ENCODE measurements around the gene PAPPA2.

The PAPPA2 gene

GRCh38 chr1:176567190-176567794 is 104.3 kb downstream of the PAPPA2 start:
- peak; percentile 91 for DNase-seq (ENCODE audit: low read depth)
- TF ChIP-seq CTCF (IDR thresholded peaks at IDR 0.05; ENCODE audit: control insufficient read depth, extremely low read depth, insufficient read depth), result no peak
- no peak overlapping the region for H3K4me3 ChIP-seq (ENCODE audit: low read depth, low read length)

- no peak for DNase-seq (ENCODE audit: low read depth)
- H3K4me3 ChIP-seq (ENCODE audit: low read depth, low read length), result no peak overlapping the region
- TF ChIP-seq CTCF (IDR thresholded peaks at IDR 0.05; ENCODE audit: control insufficient read depth, extremely low read depth, insufficient read depth), result no peak
Measured at GRCh38 chr1:176568185-176568584, 105.2 kb downstream of the PAPPA2 start.

DNA sequence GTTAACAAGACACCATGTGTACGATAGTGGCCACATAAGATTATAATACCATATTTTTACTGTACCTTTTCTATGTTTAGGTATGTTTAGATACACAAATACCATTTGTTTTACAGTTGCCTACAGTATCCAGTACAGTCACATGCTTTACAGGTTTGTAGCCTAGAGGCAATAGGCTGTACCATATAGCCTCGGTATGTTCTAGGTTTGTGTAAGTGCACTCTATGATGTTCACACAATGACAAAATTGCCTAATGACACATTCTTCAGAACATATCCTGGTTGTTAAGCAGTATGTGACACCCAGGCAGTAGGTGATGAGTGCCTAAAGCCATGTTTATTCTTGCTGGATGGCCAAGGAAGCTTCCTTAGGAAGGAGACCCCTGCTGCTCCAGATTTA is 111.8 kb downstream of the PAPPA2 start:
- DNase-seq (ENCODE audit: low read depth), result no peak
- TF ChIP-seq CTCF (IDR thresholded peaks at IDR 0.05; ENCODE audit: control insufficient read depth, extremely low read depth, insufficient read depth), result no peak

DNA sequence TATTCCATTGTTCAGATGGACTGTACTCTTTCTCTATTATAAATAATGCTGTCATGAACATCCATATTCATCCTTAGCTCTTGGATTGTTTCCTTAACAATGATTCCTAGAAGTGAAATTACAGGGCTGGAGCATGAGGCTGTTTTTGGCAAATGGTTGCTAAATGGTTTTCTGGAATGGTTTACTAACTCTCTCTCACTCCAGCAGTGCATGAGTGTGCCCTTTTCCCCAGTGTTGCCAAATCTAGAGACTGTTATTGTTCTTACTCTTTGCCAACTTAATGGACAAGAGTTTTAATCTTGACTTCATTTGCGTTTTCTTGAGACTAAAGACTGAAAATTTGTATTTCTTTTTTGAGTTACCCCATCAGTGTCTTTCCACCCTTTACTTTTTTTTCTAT is 113.0 kb downstream of the PAPPA2 start:
- no peak for TF ChIP-seq CTCF (IDR thresholded peaks at IDR 0.05; ENCODE audit: control insufficient read depth, extremely low read depth, insufficient read depth)
- no peak overlapping the region for H3K4me3 ChIP-seq (ENCODE audit: low read depth, low read length)
- no peak for DNase-seq (ENCODE audit: low read depth)

More for the DNA sequence above, 111.8 kb downstream of the PAPPA2 start:
- H3K4me3 ChIP-seq (ENCODE audit: low read depth, low read length), result no peak overlapping the region

DNA sequence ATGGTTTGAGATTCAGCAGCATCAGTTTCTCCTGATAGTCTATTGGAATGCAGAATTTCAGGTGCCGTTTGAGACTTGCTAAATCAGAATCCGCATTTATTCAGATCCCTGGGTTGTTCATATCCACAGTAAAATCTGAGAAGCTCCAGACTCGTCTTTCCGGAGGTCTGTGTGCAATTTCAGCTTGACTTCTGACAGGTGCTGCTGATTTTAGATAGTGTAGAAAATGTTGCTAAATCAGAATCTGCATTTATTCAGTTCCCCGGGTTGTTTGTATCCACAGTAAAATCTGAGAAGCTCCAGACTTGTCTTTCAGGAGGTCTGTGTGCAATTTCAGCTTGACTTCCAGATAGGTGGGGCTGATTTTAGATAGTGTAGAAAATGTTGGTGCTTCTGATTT is 113.7 kb downstream of the PAPPA2 start:
- DNase-seq (ENCODE audit: low read depth), result no peak
- no peak overlapping the region for H3K4me3 ChIP-seq (ENCODE audit: low read depth, low read length)
- no peak for TF ChIP-seq CTCF (IDR thresholded peaks at IDR 0.05; ENCODE audit: control insufficient read depth, extremely low read depth, insufficient read depth)

GRCh38 chr1:176577646-176578197 is 114.7 kb downstream of the PAPPA2 start:
- DNase-seq (ENCODE audit: low read depth), result no peak
- no peak for TF ChIP-seq CTCF (IDR thresholded peaks at IDR 0.05; ENCODE audit: control insufficient read depth, extremely low read depth, insufficient read depth)
- no peak overlapping the region for H3K4me3 ChIP-seq (ENCODE audit: low read depth, low read length)

GRCh38 chr1:176579087-176579486 is 116.1 kb downstream of the PAPPA2 start:
- TF ChIP-seq CTCF (IDR thresholded peaks at IDR 0.05; ENCODE audit: control insufficient read depth, extremely low read depth, insufficient read depth), result no peak
- no peak overlapping the region for H3K4me3 ChIP-seq (ENCODE audit: low read depth, low read length)
- no peak for DNase-seq (ENCODE audit: low read depth)

All from LNCaP clone FGC (cell line).